ENCODE data around the gene GPC6.

GPC6 gene

DNA sequence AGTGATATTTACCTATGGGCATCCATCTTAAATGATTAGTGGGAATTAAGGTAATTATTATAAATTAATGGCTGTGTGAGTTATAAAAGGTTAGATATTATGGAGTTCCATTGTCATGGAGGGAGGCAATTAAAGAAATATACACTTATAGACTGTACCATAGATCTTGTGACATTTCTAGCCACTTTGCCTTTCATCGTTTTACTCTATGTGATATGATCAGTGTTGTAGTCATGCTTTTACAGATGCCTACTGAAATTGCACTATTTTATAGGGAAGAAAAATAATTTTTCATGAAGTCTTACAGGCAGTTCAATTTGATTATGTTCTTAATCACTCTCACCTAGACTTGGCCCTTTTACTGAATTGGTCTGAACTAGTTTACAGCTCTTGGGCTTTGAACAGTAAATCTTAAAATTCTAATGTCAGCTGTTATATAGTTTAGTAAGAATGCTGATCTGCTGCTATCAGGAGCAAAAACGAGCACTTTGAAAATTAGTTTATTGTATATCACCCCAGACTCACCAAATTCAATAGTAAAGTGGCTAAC lies 301.2 kb downstream of the GPC6 start:
- Mint-ChIP-seq H3K9me3 (peaks cover 3% of the 10 kb centered on the region), H3K4me1 (no peaks in the 10 kb centered on the region), H3K27ac (no peak overlapping the region), H3K4me3 (no peak overlapping the region), H3K36me3 (no peaks in the 10 kb centered on the region)
- ATAC-seq: no peak
- DNase-seq (ENCODE audit: low spot score in 2 of 2): no peak

DNA sequence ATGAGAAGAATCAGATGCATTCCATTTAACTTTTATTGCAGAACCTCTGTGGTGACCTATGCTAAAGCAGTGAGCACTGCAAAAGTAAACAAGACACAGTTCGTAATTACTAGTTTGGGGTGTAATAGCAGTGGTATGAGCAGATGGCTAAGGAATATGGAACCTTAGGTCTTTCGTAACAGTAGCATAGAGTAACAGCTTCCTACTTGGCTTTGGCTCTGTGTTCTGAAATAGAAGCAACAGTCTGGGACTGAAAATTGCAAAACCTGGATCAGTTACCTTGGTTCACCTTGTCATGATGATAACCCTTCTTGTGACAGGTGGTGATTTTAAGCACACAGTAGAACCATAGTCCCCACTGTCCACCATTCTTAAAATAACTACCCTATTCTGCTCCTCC lies 303.4 kb downstream of the GPC6 start:
- Mint-ChIP-seq H3K27ac (no peak overlapping the region), H3K36me3 (no peaks in the 10 kb centered on the region), H3K4me1 (no peaks in the 10 kb centered on the region), H3K4me3 (no peak overlapping the region), H3K9me3 (no peaks in the 10 kb centered on the region)
- no peak for DNase-seq (ENCODE audit: low spot score in 2 of 2)
- no peak for ATAC-seq

DNA sequence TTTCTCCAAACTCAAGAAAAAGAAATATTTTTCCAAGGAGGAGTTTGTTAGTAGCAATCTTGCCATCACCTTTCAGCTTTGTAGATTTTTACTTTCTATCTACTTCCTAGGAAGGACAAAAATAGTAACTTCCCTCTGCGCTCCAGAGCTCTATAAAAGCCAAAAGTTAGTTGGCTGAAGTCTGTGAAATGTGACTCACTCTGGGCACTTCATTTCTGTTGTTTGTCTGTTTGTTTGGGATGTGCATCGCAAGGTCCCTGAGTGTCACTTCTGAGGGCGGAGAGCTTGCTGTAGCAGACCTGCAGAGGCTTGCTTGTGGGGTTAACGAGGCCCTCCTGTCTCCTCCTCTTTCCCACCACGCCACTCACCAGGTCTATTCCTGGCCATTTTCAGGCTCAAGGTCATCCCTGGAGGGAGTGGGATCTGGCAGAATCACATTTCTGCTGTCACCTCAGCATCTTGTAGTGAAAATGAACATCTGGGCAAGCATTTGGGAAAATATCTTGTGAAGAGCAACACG lies 307.6 kb downstream of the GPC6 start:
- no peak for ATAC-seq
- DNase-seq (ENCODE audit: low spot score in 2 of 2): no peak
- no peaks in the 10 kb centered on the region for H3K4me1 Mint-ChIP-seq
- H3K9me3 Mint-ChIP-seq: no peaks in the 10 kb centered on the region
- no peaks in the 10 kb centered on the region for H3K36me3 Mint-ChIP-seq
- no peak overlapping the region for H3K27ac Mint-ChIP-seq
- no peak overlapping the region for H3K4me3 Mint-ChIP-seq

DNA sequence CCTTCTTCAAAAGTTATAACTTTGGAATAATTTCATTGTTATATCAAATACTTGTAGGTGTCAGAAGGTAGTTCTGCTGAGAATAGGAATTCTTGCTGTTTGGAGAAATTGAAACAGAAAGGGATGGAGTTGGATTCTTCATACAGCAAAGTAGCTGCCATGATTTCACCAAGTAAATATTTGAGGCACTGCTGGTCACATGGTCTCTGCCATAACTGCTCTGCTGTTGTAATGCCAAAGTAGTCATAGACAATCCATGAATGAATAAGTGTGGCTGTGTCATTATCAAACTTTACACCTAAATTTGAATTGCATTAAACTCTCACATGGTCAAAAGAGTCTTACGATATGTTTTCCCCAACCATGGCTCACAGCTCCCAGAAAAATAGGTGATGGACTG lies 308.6 kb downstream of the GPC6 start:
- H3K36me3 Mint-ChIP-seq: no peaks in the 10 kb centered on the region
- no peaks in the 10 kb centered on the region for H3K9me3 Mint-ChIP-seq
- H3K4me3 Mint-ChIP-seq: no peak overlapping the region
- no peak for ATAC-seq
- no peaks in the 10 kb centered on the region for H3K4me1 Mint-ChIP-seq
- DNase-seq (ENCODE audit: low spot score in 2 of 2): no peak
- no peak overlapping the region for H3K27ac Mint-ChIP-seq

GRCh38 chr13:93539914-93540313 lies 313.3 kb downstream of the GPC6 start:
- ATAC-seq: no peak
- H3K9me3 Mint-ChIP-seq: no peaks in the 10 kb centered on the region
- H3K36me3 Mint-ChIP-seq: no peaks in the 10 kb centered on the region
- no peak overlapping the region for H3K27ac Mint-ChIP-seq
- no peak overlapping the region for H3K4me3 Mint-ChIP-seq
- no peak for DNase-seq (ENCODE audit: low spot score in 2 of 2)
- H3K4me1 Mint-ChIP-seq: no peaks in the 10 kb centered on the region

GRCh38 chr13:93547886-93548285 lies 321.3 kb downstream of the GPC6 start:
- H3K27ac Mint-ChIP-seq: no peak overlapping the region
- DNase-seq (ENCODE audit: low spot score in 2 of 2): no peak

GRCh38 chr13:93549326-93550005 lies 322.9 kb downstream of the GPC6 start:
- ATAC-seq (no peak), DNase-seq (ENCODE audit: low spot score in 2 of 2) (no peak)
- no peaks in the 10 kb centered on the region for H3K36me3 Mint-ChIP-seq
- H3K9me3 Mint-ChIP-seq: peaks cover 3% of the 10 kb centered on the region
- no peak overlapping the region for H3K27ac Mint-ChIP-seq
- no peak overlapping the region for H3K4me3 Mint-ChIP-seq
- no peaks in the 10 kb centered on the region for H3K4me1 Mint-ChIP-seq

More at GRCh38 chr13:93547886-93548285, 321.3 kb downstream of the GPC6 start:
- ATAC-seq: no peak
- Mint-ChIP-seq H3K9me3 (peaks cover 3% of the 10 kb centered on the region), H3K4me3 (no peak overlapping the region), H3K36me3 (no peaks in the 10 kb centered on the region), H3K4me1 (no peaks in the 10 kb centered on the region)

- ATAC-seq: no peak
- no peak overlapping the region for H3K27ac Mint-ChIP-seq
- H3K9me3 Mint-ChIP-seq: peaks cover 3% of the 10 kb centered on the region
- H3K4me3 Mint-ChIP-seq: no peak overlapping the region
- no peak for DNase-seq (ENCODE audit: low spot score in 2 of 2)
- no peaks in the 10 kb centered on the region for H3K36me3 Mint-ChIP-seq
- H3K4me1 Mint-ChIP-seq: no peaks in the 10 kb centered on the region
These were observed 323.6 kb downstream of the GPC6 start for GRCh38 chr13:93550236-93550635.

- H3K36me3 Mint-ChIP-seq: no peaks in the 10 kb centered on the region
- no peak for DNase-seq (ENCODE audit: low spot score in 2 of 2)
- no peaks in the 10 kb centered on the region for H3K4me1 Mint-ChIP-seq
- no peak overlapping the region for H3K4me3 Mint-ChIP-seq
- no peaks in the 10 kb centered on the region for H3K9me3 Mint-ChIP-seq
- H3K27ac Mint-ChIP-seq: no peak overlapping the region
- no peak for ATAC-seq
These were observed 326.0 kb downstream of the GPC6 start for GRCh38 chr13:93552596-93552995.

- ATAC-seq: no peak
- DNase-seq (ENCODE audit: low spot score in 2 of 2): no peak
- Mint-ChIP-seq H3K4me1 (no peaks in the 10 kb centered on the region), H3K9me3 (no peaks in the 10 kb centered on the region), H3K36me3 (no peaks in the 10 kb centered on the region), H3K27ac (no peak overlapping the region), H3K4me3 (no peak overlapping the region)
These were observed 327.9 kb downstream of the GPC6 start for GRCh38 chr13:93554514-93554913.

- DNase-seq (ENCODE audit: low spot score in 2 of 2) (no peak), ATAC-seq (no peak)
- no peak overlapping the region for H3K4me3 Mint-ChIP-seq
These were observed 332.0 kb downstream of the GPC6 start for GRCh38 chr13:93558637-93559036.

GRCh38 chr13:93559718-93560117 lies 333.1 kb downstream of the GPC6 start:
- DNase-seq (ENCODE audit: low spot score in 2 of 2): no peak
- Mint-ChIP-seq H3K4me3 (no peak overlapping the region), H3K4me1 (no peaks in the 10 kb centered on the region), H3K36me3 (no peaks in the 10 kb centered on the region), H3K27ac (no peak overlapping the region), H3K9me3 (no peaks in the 10 kb centered on the region)
- no peak for ATAC-seq

More at GRCh38 chr13:93558637-93559036, 332.0 kb downstream of the GPC6 start:
- Mint-ChIP-seq H3K27ac (no peak overlapping the region), H3K9me3 (no peaks in the 10 kb centered on the region), H3K4me1 (no peaks in the 10 kb centered on the region), H3K36me3 (no peaks in the 10 kb centered on the region)

- Mint-ChIP-seq H3K36me3 (no peaks in the 10 kb centered on the region), H3K4me3 (no peak overlapping the region), H3K9me3 (no peaks in the 10 kb centered on the region), H3K27ac (no peak overlapping the region), H3K4me1 (no peaks in the 10 kb centered on the region)
- ATAC-seq: no peak
- DNase-seq (ENCODE audit: low spot score in 2 of 2): no peak
These were observed 335.1 kb downstream of the GPC6 start for GRCh38 chr13:93561576-93562225.

GRCh38 chr13:93562676-93563075 lies 336.1 kb downstream of the GPC6 start:
- no peaks in the 10 kb centered on the region for H3K9me3 Mint-ChIP-seq
- DNase-seq (ENCODE audit: low spot score in 2 of 2): no peak
- H3K36me3 Mint-ChIP-seq: no peaks in the 10 kb centered on the region
- H3K27ac Mint-ChIP-seq: no peak overlapping the region
- ATAC-seq: no peak
- H3K4me1 Mint-ChIP-seq: no peaks in the 10 kb centered on the region
- H3K4me3 Mint-ChIP-seq: no peak overlapping the region

DNA sequence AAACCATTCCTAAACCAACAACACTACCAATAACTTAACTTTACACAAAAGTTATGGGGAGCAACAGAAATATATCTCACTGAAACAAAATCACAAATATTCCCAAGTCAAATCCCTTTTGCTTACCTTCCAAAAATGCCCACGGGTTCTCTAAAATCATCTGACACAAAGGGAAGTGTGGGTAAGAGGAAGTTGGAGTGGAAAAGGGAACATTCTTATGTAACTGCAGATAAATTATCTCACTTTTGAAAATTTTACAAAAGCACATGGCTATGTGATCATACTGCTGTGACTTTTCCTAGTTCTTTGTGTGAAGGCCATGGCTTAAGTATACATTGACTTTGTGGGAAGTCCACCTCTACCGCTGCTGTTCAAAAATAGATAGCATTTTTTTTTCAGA lies 350.5 kb downstream of the GPC6 start:
- no peak overlapping the region for H3K4me3 Mint-ChIP-seq
- H3K27ac Mint-ChIP-seq: no peak overlapping the region
- H3K4me1 Mint-ChIP-seq: no peaks in the 10 kb centered on the region
- ATAC-seq (no peak), DNase-seq (ENCODE audit: low spot score in 2 of 2) (no peak)
- no peaks in the 10 kb centered on the region for H3K9me3 Mint-ChIP-seq
- H3K36me3 Mint-ChIP-seq: no peaks in the 10 kb centered on the region

DNA sequence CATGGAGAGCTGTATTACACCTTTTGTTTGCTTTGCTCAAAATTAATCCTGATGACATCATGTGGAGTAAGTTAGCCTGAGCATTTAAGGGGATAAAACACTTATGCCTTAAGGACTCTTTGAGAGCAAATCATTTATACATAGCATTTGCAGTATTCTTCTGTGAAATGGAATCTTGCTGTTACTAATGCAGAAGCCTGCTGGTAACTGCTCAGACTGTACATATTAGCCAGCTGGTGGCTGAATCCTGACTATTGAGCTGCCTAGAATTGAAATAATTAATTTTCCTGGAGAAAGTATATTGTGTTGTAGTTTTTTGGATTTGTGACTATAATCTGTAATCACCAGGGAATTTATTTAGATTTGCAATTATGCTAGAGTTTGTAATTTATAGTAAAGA lies 363.2 kb downstream of the GPC6 start:
- DNase-seq (ENCODE audit: low spot score in 2 of 2): no peak
- H3K4me3 Mint-ChIP-seq: no peak overlapping the region
- no peaks in the 10 kb centered on the region for H3K4me1 Mint-ChIP-seq
- no peak overlapping the region for H3K27ac Mint-ChIP-seq
- no peaks in the 10 kb centered on the region for H3K36me3 Mint-ChIP-seq
- ATAC-seq: no peak
- H3K9me3 Mint-ChIP-seq: no peaks in the 10 kb centered on the region
